Measurements from ENCODE around the gene LRRC38.
"Not testable (repeated sequence)": the region's sequence is repeated elsewhere in the genome, so short reads cannot be mapped to it uniquely, and the experiment has no call there.

The LRRC38 gene

GRCh38 chr1:13513895-13514546 is at the start of gene LRRC38:
TSS of gene LRRC38 (minus strand) at chr1:13514003. CDS start at chr1:13513593, 410 bp downstream.
- DNase-seq (ENCODE audit: low read depth in 2 of 2) = no peak

- DNase-seq (ENCODE audit: low read depth in 2 of 2) = not testable (repeated sequence)
Measured at GRCh38 chr1:13562981-13563380, 49.2 kb upstream of the LRRC38 start.

GRCh38 chr1:13560541-13560940 is 46.7 kb upstream of the LRRC38 start:
- DNase-seq (ENCODE audit: low read depth in 2 of 2) = no peak

- no peak for DNase-seq (ENCODE audit: low read depth in 2 of 2)
Measured at GRCh38 chr1:13556224-13556764, 42.5 kb upstream of the LRRC38 start.

GRCh38 chr1:13554798-13555197 is 41.0 kb upstream of the LRRC38 start:
- DNase-seq (ENCODE audit: low read depth in 2 of 2) = no peak

GRCh38 chr1:13550663-13551062 is 36.9 kb upstream of the LRRC38 start:
- DNase-seq (ENCODE audit: low read depth in 2 of 2) = no peak

GRCh38 chr1:13549521-13549920 is 35.7 kb upstream of the LRRC38 start:
- no peak for DNase-seq (ENCODE audit: low read depth in 2 of 2)

GRCh38 chr1:13549021-13549420 is 35.2 kb upstream of the LRRC38 start:
- no peak for DNase-seq (ENCODE audit: low read depth in 2 of 2)

- DNase-seq (ENCODE audit: low read depth in 2 of 2) = no peak
Measured at GRCh38 chr1:13548281-13548680, 34.5 kb upstream of the LRRC38 start.

- DNase-seq (ENCODE audit: low read depth in 2 of 2) = no peak
Measured at GRCh38 chr1:13546791-13547190, 33.0 kb upstream of the LRRC38 start.

GRCh38 chr1:13544221-13544556 is 30.4 kb upstream of the LRRC38 start:
- DNase-seq (ENCODE audit: low read depth in 2 of 2) = no peak

- no peak for DNase-seq (ENCODE audit: low read depth in 2 of 2)
Measured at GRCh38 chr1:13543451-13544220, 29.8 kb upstream of the LRRC38 start.

- DNase-seq (ENCODE audit: low read depth in 2 of 2) = no peak
Measured at GRCh38 chr1:13541435-13542215, 27.8 kb upstream of the LRRC38 start.

- no peak for DNase-seq (ENCODE audit: low read depth in 2 of 2)
Measured at GRCh38 chr1:13540866-13541265, 27.1 kb upstream of the LRRC38 start.

- DNase-seq (ENCODE audit: low read depth in 2 of 2) = no peak
Measured at GRCh38 chr1:13539683-13540082, 25.9 kb upstream of the LRRC38 start.

- no peak for DNase-seq (ENCODE audit: low read depth in 2 of 2)
Measured at GRCh38 chr1:13538832-13539231, 25.0 kb upstream of the LRRC38 start.

GRCh38 chr1:13536571-13536970 is 22.8 kb upstream of the LRRC38 start:
- no peak for DNase-seq (ENCODE audit: low read depth in 2 of 2)

GRCh38 chr1:13535227-13535626 is 21.4 kb upstream of the LRRC38 start:
- no peak for DNase-seq (ENCODE audit: low read depth in 2 of 2)

- no peak for DNase-seq (ENCODE audit: low read depth in 2 of 2)
Measured at GRCh38 chr1:13528320-13528719, 14.5 kb upstream of the LRRC38 start.

GRCh38 chr1:13523780-13524477 is 10.1 kb upstream of the LRRC38 start:
- no peak for DNase-seq (ENCODE audit: low read depth in 2 of 2)

- no peak for DNase-seq (ENCODE audit: low read depth in 2 of 2)
Measured at GRCh38 chr1:13520985-13521384, 7.2 kb upstream of the LRRC38 start.
